ENCODE measurements around the gene SLC26A1.

DNA sequence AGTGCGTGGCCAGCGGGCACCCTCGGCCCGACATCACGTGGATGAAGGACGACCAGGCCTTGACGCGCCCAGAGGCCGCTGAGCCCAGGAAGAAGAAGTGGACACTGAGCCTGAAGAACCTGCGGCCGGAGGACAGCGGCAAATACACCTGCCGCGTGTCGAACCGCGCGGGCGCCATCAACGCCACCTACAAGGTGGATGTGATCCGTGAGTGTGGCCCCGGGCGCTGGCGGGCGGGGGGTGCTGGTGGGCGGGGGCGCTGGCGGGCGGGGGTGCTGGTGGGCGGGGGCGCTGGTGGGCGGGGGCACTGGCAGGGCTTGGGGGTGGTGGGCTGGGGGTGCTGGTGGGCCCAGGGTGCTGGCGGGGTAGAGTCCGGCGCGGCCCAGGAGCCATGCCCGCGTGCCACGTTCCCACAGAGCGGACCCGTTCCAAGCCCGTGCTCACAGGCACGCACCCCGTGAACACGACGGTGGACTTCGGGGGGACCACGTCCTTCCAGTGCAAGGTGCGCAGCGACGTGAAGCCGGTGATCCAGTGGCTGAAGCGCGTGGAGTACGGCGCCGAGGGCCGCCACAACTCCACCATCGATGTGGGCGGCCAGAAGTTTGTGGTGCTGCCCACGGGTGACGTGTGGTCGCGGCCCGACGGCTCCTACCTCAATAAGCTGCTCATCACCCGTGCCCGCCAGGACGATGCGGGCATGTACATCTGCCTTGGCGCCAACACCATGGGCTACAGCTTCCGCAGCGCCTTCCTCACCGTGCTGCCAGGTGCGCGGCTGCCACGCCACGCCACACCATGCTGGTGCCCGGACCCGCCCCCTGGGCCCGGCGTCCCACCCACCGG, 30.9 kb upstream of the SLC26A1 start:
- TF ChIP-seq CTCF (conservative IDR thresholded peaks at IDR 0.05) (no peak), ZFX (IDR thresholded peaks at IDR 0.05) (no peak)

All from C4-2B (cell line).